ENCODE results near the gene TRIM36. TPM values are rescaled to one million over a fixed set of nuclear protein-coding genes. Genes with fewer than 3 reads are reported as not detected.

Gene TRIM36
- total and polyA plus RNA-seq, 2 donors (not counting 1 experiment from before 2014, with no cell fraction given): 0.22 to 1.6 TPM

DNA sequence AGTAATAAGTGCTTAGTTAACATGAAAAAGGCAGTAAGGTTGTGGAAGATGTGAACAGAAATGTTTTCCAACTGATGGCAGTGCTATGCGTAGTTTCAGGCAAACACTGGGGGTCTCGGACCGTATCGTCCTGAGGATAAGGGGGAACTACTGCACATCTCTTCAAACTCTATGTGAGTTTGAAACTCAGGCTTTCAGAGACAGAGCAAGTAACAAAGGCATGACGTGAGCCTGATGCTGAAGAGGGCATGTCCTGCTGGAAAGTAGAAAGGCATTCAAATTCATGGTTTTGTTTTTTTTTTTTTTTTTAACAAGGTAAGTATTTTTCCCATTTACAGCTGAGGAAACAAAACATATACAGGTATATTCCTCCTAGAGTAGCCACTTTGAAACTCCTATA, 59.9 kb downstream of the TRIM36 start:
- H4K20me1 ChIP-seq (ENCODE audit: control insufficient read depth, insufficient read depth, low read length, poor library complexity, severe bottlenecking): no peaks in the 10 kb centered on the region
- peaks cover 54% of the 10 kb centered on the region for H3K27me3 Mint-ChIP-seq
- H3K9ac ChIP-seq (ENCODE audit: low read length): no peak overlapping the region
- H3K27ac Mint-ChIP-seq: no peak overlapping the region
- H3K4me3 Mint-ChIP-seq: no peak overlapping the region
- H3K4me1 ChIP-seq (ENCODE audit: control insufficient read depth in 2 of 2, insufficient read depth in 2 of 2, low read length in 2 of 2): no peaks in the 10 kb centered on the region
- no peak for DNase-seq
- 96% methylated on average over 4 of the region's 5 CpGs for WGBS (ENCODE audit: insufficient coverage)
- H3K9me3 ChIP-seq (ENCODE audit: control extremely low read depth in 1 of 3, control insufficient read depth in 2 of 3, insufficient read depth in 1 of 3, low read length in 2 of 3): no peaks in the 10 kb centered on the region
- H3K36me3 ChIP-seq (replicated peaks in 1 of 2; ENCODE audit: control extremely low read depth in 1 of 2, control insufficient read depth in 1 of 2, extremely low read depth in 1 of 2, insufficient read depth in 2 of 2, low read length in 1 of 2): no peaks in the 10 kb centered on the region
- H3K79me2 ChIP-seq (ENCODE audit: control insufficient read depth, insufficient read depth, low read length): no peaks in the 10 kb centered on the region
- no peak for ATAC-seq (ENCODE audit: low read depth)
- TF ChIP-seq EZH2 (IDR thresholded peaks at IDR 0.05; ENCODE audit: borderline replicate concordance, insufficient read depth, low read depth, low read length, poor library complexity, severe bottlenecking): no peak
- no peaks in the 10 kb centered on the region for H3K9me3 Mint-ChIP-seq (ENCODE audit: insufficient read depth)
- POLR2A ChIA-PET: no interaction called here
- no peak overlapping the region for H3K4me3 ChIP-seq (ENCODE audit: control extremely low read depth in 1 of 5, extremely low read depth in 1 of 5, insufficient read depth in 1 of 5, low read depth in 2 of 5, low read length in 4 of 5)
- H3K4me1 Mint-ChIP-seq: no peaks in the 10 kb centered on the region
- intact Hi-C loops (cut with micrococcal nuclease): no loop called here
- H3K27me3 ChIP-seq (replicated peaks in 1 of 4; ENCODE audit: control extremely low read depth in 1 of 4, control insufficient read depth in 3 of 4, insufficient read depth in 4 of 4, low read length in 3 of 4): peaks cover 0 to 12% (median 7%) of the 10 kb centered on the region in 4 experiments
- CTCF ChIA-PET: interaction anchor here (1.5 kb wide), 1 partner anchor 135 kb away, joined by 3 read pairs; no protein-coding TSS in a partner anchor
- H2AFZ ChIP-seq (ENCODE audit: insufficient read depth, low read depth, low read length, poor library complexity, severe bottlenecking): no peak overlapping the region
- H3K4me2 ChIP-seq (replicated peaks; ENCODE audit: low read depth, low read length, poor library complexity, severe bottlenecking): no peak overlapping the region
- H3K27ac ChIP-seq (ENCODE audit: low read length in 2 of 2): no peak overlapping the region

GRCh38 chr5:115109356-115109755, 60.4 kb downstream of the TRIM36 start:
- CTCF ChIA-PET: interaction anchor here (1.5 kb wide), 1 partner anchor 136 kb away, joined by 3 read pairs; no protein-coding TSS in a partner anchor
- Histone ChIP-seq H3K9me3 (ENCODE audit: control extremely low read depth in 1 of 3, control insufficient read depth in 2 of 3, insufficient read depth in 1 of 3, low read length in 2 of 3) (no peaks in the 10 kb centered on the region), H3K9ac (ENCODE audit: low read length) (no peak overlapping the region), H3K79me2 (ENCODE audit: control insufficient read depth, insufficient read depth, low read length) (no peaks in the 10 kb centered on the region), H4K20me1 (ENCODE audit: control insufficient read depth, insufficient read depth, low read length, poor library complexity, severe bottlenecking) (no peaks in the 10 kb centered on the region), H3K4me3 (ENCODE audit: control extremely low read depth in 1 of 5, extremely low read depth in 1 of 5, insufficient read depth in 1 of 5, low read depth in 2 of 5, low read length in 4 of 5) (no peak overlapping the region), H3K27me3 (replicated peaks in 1 of 4; ENCODE audit: control extremely low read depth in 1 of 4, control insufficient read depth in 3 of 4, insufficient read depth in 4 of 4, low read length in 3 of 4) (peaks cover 0 to 12% (median 7%) of the 10 kb centered on the region in 4 experiments), H3K36me3 (replicated peaks in 1 of 2; ENCODE audit: control extremely low read depth in 1 of 2, control insufficient read depth in 1 of 2, extremely low read depth in 1 of 2, insufficient read depth in 2 of 2, low read length in 1 of 2) (no peaks in the 10 kb centered on the region), H3K4me1 (ENCODE audit: control insufficient read depth in 2 of 2, insufficient read depth in 2 of 2, low read length in 2 of 2) (no peaks in the 10 kb centered on the region), H3K27ac (ENCODE audit: low read length in 2 of 2) (no peak overlapping the region), H3K4me2 (replicated peaks; ENCODE audit: low read depth, low read length, poor library complexity, severe bottlenecking) (no peak overlapping the region), H2AFZ (ENCODE audit: insufficient read depth, low read depth, low read length, poor library complexity, severe bottlenecking) (no peak overlapping the region)
- intact Hi-C loops (cut with micrococcal nuclease): no loop called here
- no peaks in the 10 kb centered on the region for H3K9me3 Mint-ChIP-seq (ENCODE audit: insufficient read depth)
- no peaks in the 10 kb centered on the region for H3K4me1 Mint-ChIP-seq
- H3K4me3 Mint-ChIP-seq: no peak overlapping the region
- H3K27ac Mint-ChIP-seq: no peak overlapping the region
- POLR2A ChIA-PET: no interaction called here
- DNase-seq (no peak), ATAC-seq (ENCODE audit: low read depth) (no peak)
- H3K27me3 Mint-ChIP-seq: peaks cover 53% of the 10 kb centered on the region
- 88% methylated on average over 3 of the region's 5 CpGs for WGBS (ENCODE audit: insufficient coverage)
- TF ChIP-seq EZH2 (IDR thresholded peaks at IDR 0.05; ENCODE audit: borderline replicate concordance, insufficient read depth, low read depth, low read length, poor library complexity, severe bottlenecking): no peak
- TF ChIP-seq, protein P1, sequence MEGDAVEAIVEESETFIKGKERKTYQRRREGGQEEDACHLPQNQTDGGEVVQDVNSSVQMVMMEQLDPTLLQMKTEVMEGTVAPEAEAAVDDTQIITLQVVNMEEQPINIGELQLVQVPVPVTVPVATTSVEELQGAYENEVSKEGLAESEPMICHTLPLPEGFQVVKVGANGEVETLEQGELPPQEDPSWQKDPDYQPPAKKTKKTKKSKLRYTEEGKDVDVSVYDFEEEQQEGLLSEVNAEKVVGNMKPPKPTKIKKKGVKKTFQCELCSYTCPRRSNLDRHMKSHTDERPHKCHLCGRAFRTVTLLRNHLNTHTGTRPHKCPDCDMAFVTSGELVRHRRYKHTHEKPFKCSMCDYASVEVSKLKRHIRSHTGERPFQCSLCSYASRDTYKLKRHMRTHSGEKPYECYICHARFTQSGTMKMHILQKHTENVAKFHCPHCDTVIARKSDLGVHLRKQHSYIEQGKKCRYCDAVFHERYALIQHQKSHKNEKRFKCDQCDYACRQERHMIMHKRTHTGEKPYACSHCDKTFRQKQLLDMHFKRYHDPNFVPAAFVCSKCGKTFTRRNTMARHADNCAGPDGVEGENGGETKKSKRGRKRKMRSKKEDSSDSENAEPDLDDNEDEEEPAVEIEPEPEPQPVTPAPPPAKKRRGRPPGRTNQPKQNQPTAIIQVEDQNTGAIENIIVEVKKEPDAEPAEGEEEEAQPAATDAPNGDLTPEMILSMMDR (IDR thresholded peaks at IDR 0.05): no peak

All from B cell (primary cell).